ENCODE measurements around the gene KRTAP12-2.

DNA sequence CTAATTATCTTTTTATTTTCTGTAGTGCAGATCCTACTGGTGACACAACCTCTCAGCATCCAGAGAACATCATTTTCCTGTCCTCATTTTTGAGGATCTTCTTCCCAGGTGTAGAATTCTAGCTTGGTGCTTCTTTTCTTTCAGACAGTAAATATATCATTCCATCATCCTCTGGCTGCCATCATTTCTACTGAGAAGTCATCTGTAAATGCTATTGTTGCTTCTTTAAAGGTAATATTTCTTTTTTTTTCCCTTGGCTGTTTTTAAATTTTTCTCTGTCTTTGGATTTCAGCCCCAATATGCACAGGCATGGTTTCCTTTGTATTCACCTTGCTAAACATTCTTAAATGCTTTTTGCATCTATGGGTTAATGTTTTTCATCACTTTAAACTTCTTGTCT, 43.2 kb downstream of the KRTAP12-2 start:
- TF ChIP-seq YY1 (IDR thresholded peaks at IDR 0.05; ENCODE audit: insufficient read depth, insufficient read length) (no peak), ZNF274 (IDR thresholded peaks at IDR 0.05; ENCODE audit: low read depth, low read length) (no peak), SUZ12 (IDR thresholded peaks at IDR 0.05; ENCODE audit: extremely low read depth, insufficient read depth, insufficient read length) (no peak)
